Lung (tissue), 12 donors: ENCODE results near the gene KLHL36. TPM values are rescaled to one million over a fixed set of nuclear protein-coding genes. Genes with fewer than 3 reads are reported as not detected.

Source experiments
- ATAC-seq: fragments of 200-7000 bp; cut with Tn5 transposase; one replicate; pipeline ENCODE4 v1.9.1; 2020; ENCODE audit warnings: moderate number of reproducible peaks; ENCODE audit not compliant: insufficient read depth, low FRiP score
- DNase-seq, 3 donors: peaks; one replicate each; pipeline ENCODE4 v3.0.0-alpha.2; 2013 to 2017
- H3K27ac ChIP-seq, 2 donors: one replicate each; pipeline ENCODE4 v1.5.1; 2013; ENCODE audit warnings: mild to moderate bottlenecking in 2 of 2, moderate library complexity in 2 of 2, control low read depth in 1 of 2, inconsistent platforms in 1 of 2, low read depth in 1 of 2, low read length in 1 of 2
- H3K27me3 ChIP-seq, 3 donors: one replicate each; pipeline ENCODE4 v1.5.1; 2013; ENCODE audit warnings: low read length in 2 of 3; ENCODE audit not compliant: control insufficient read depth in 3 of 3, insufficient read depth in 3 of 3
- H3K36me3 ChIP-seq, 4 donors: one replicate each; pipeline ENCODE4 v1.5.1; 2013; ENCODE audit warnings: low read length in 4 of 4, mild to moderate bottlenecking in 1 of 4, moderate library complexity in 1 of 4; ENCODE audit not compliant: control insufficient read depth in 4 of 4, insufficient read depth in 4 of 4
- H3K4me1 ChIP-seq, 5 donors: one replicate each; pipeline ENCODE4 v1.5.1; 2013; ENCODE audit warnings: low read length in 5 of 5, mild to moderate bottlenecking in 2 of 5, moderate library complexity in 1 of 5; ENCODE audit not compliant: control insufficient read depth in 5 of 5, insufficient read depth in 5 of 5
- H3K4me3 ChIP-seq: one replicate; pipeline ENCODE4 v1.5.1; 2013; ENCODE audit warnings: mild to moderate bottlenecking, control low read depth, moderate library complexity
- H3K9ac ChIP-seq, 2 donors: one replicate each; pipeline ENCODE4 v1.5.1; 2013; ENCODE audit warnings: low read length in 2 of 2, control low read depth in 1 of 2; ENCODE audit not compliant: insufficient read depth in 1 of 2
- H3K9me3 ChIP-seq, 4 donors: one replicate each; pipeline ENCODE4 v1.5.1; 2013; ENCODE audit warnings: low read length in 3 of 4, mild to moderate bottlenecking in 1 of 4, moderate library complexity in 1 of 4; ENCODE audit not compliant: control insufficient read depth in 4 of 4, insufficient read depth in 3 of 4
- CTCF ChIP-seq: IDR thresholded peaks from 2 replicates; pipeline ENCODE4 v1.5.1; 2012; ENCODE audit warnings: mild to moderate bottlenecking; ENCODE audit errors: control extremely low read depth, extremely low read depth
- WGBS, 2 donors: extraction: QIAGEN DNeasy Blood & Tissue Kit; methylation state at CpG; one replicate each; pipeline ENCODE4 v1.1.7; 2013; 5-methylcytosine and 5-hydroxymethylcytosine counted together
- polyA plus RNA-seq, 2 donors: library from polyadenylated mRNA; stranded (reverse); fragments of 200-250 nt; gene quantifications; one replicate each; pipeline ENCODE4 v1.2.1, GENCODE V29; 2013
- total RNA-seq, 2 donors: library from RNA; depleted of rRNA in 1 of 2; stranded (reverse); fragments of >200 nt in 1 of 2; gene quantifications; one replicate each; pipeline ENCODE4 v1.2.1, GENCODE V29; 2014 to 2021
- donor health status: control.
- donor health status: control.
- donor health status: Bipolar disorder and iron deficiency.
- donor health status: healthy.
- donor health status: DM: yes; HTN: yes; CAD: no.

KLHL36 gene
- total and polyA plus RNA-seq, 4 donors, result 18.1 to 52.7 (median 32.3) TPM

- Histone ChIP-seq H3K4me3 (no peak overlapping the region), H3K9me3 (no peaks in the 10 kb centered on the region), H3K36me3 (no peaks in the 10 kb centered on the region), H3K4me1 (no peaks in the 10 kb centered on the region), H3K9ac (no peak overlapping the region), H3K27me3 (no peaks in the 10 kb centered on the region), H3K27ac (no peak overlapping the region)
- no peak for TF ChIP-seq CTCF
- no peak for ATAC-seq
- 67 to 68% methylated on average over 10 of the region's 10 CpGs for WGBS, 2 donors
- DNase-seq, result peak; percentile 20 to 48 (median 29)
Observed at GRCh38 chr16:84677849-84678248, 29.5 kb downstream of the KLHL36 start.

GRCh38 chr16:84678541-84678940 is 30.2 kb downstream of the KLHL36 start:
- Histone ChIP-seq H3K9me3 (no peaks in the 10 kb centered on the region), H3K4me1 (no peaks in the 10 kb centered on the region), H3K27ac (no peak overlapping the region), H3K36me3 (no peaks in the 10 kb centered on the region), H3K27me3 (peaks cover 0 to 4% (median 0%) of the 10 kb centered on the region in 3 donors), H3K9ac (no peak overlapping the region), H3K4me3 (no peak overlapping the region)
- 95 to 96% methylated on average over 9 of the region's 9 CpGs for WGBS, 2 donors
- DNase-seq (no peak), ATAC-seq (no peak)
- no peak for TF ChIP-seq CTCF

GRCh38 chr16:84680165-84680842 is 32.0 kb downstream of the KLHL36 start:
- Histone ChIP-seq H3K4me1 (no peaks in the 10 kb centered on the region), H3K9me3 (no peaks in the 10 kb centered on the region), H3K27me3 (peaks cover 0 to 4% (median 0%) of the 10 kb centered on the region in 3 donors), H3K27ac (no peak overlapping the region), H3K4me3 (no peak overlapping the region), H3K36me3 (no peaks in the 10 kb centered on the region), H3K9ac (no peak overlapping the region)
- TF ChIP-seq CTCF, result no peak
- DNase-seq (no peak), ATAC-seq (no peak)
- WGBS, 2 donors, result 76 to 85% methylated on average over 10 of the region's 10 CpGs
